Islet precursor cell (in vitro differentiated cells): ENCODE results near the gene APP.

Experiments used
- DNase-seq: peaks from one replicate; pipeline ENCODE4 v3.0.0-alpha.2; 2018

Gene APP

GRCh38 chr21:26170471-26171257 is at the start of gene APP:
TSS of gene APP (minus strand) at chr21:26170770. CDS start at chr21:26170620, 150 bp downstream.
- peak; percentile 84 for DNase-seq

- no peak for DNase-seq
These were observed 41.6 kb upstream of the APP start for GRCh38 chr21:26212220-26212619.

GRCh38 chr21:26210614-26211013 is 40.0 kb upstream of the APP start:
- no peak for DNase-seq

- no peak for DNase-seq
These were observed 36.5 kb upstream of the APP start for GRCh38 chr21:26207021-26207420.

GRCh38 chr21:26199456-26199855 is 28.9 kb upstream of the APP start:
- DNase-seq, result no peak

GRCh38 chr21:26195708-26196107 is 25.1 kb upstream of the APP start:
- DNase-seq, result no peak

- no peak for DNase-seq
These were observed 24.3 kb upstream of the APP start for GRCh38 chr21:26194811-26195251.

- DNase-seq, result no peak
These were observed 23.8 kb upstream of the APP start for GRCh38 chr21:26194326-26194725.

- no peak for DNase-seq
These were observed 21.0 kb upstream of the APP start for GRCh38 chr21:26191609-26192008.

GRCh38 chr21:26188422-26188821 is 17.9 kb upstream of the APP start:
- DNase-seq, result no peak

GRCh38 chr21:26185446-26185845 is 14.9 kb upstream of the APP start:
- DNase-seq, result no peak

- DNase-seq, result no peak
These were observed 14.5 kb upstream of the APP start for GRCh38 chr21:26185021-26185420.

- DNase-seq, result no peak
These were observed 8.9 kb upstream of the APP start for GRCh38 chr21:26179501-26179900.

GRCh38 chr21:26177746-26178426 is 7.3 kb upstream of the APP start:
- DNase-seq, result no peak

- DNase-seq, result no peak
These were observed 6.6 kb upstream of the APP start for GRCh38 chr21:26177187-26177586.

- no peak for DNase-seq
These were observed 909 bp upstream of the APP start for GRCh38 chr21:26171258-26172100.

GRCh38 chr21:26169611-26170470 is 729 bp downstream of the APP start:
- DNase-seq, result peak; percentile 77

GRCh38 chr21:26169061-26169610 is 1.4 kb downstream of the APP start:
- peak; percentile 78 for DNase-seq

GRCh38 chr21:26168371-26168770 is 2.2 kb downstream of the APP start:
- DNase-seq, result no peak

GRCh38 chr21:26167593-26167992 is 3.0 kb downstream of the APP start:
- DNase-seq, result no peak

- no peak for DNase-seq
These were observed 5.2 kb downstream of the APP start for GRCh38 chr21:26165331-26165730.

- no peak for DNase-seq
These were observed 6.3 kb downstream of the APP start for GRCh38 chr21:26164311-26164710.
